HG03457 (cell line): ENCODE data around the gene CDK19.
"Not testable (repeated sequence)": the region's sequence is repeated elsewhere in the genome, so short reads cannot be mapped to it uniquely, and the experiment has no call there.

Experiments used
- ATAC-seq: cut with Tn5 transposase; IDR thresholded peaks from one replicate; pipeline ENCODE4 v1.9.1; 2021; ENCODE audit warnings: moderate number of reproducible peaks; ENCODE audit not compliant: unreplicated experiment

CDK19 gene

DNA sequence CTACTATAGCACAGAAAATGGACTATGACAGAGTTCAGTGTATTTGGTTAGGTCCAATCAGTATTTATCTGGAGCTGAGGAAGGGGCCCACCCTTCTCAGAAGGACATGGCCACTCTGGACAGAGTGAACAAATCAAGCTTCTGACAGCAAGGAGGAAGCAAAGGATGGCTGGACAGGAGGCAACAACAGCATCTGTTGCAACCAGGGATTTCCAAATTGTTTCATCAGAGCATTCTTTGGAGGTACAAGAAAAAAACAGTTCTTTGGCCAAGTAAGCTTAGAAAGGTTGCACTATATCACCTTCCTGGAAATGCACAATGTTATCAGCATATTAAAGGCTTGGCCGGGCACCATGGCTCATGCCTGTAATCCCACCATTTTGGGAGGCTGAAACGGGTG is 220.2 kb downstream of the CDK19 start:
- ATAC-seq: no peak

DNA sequence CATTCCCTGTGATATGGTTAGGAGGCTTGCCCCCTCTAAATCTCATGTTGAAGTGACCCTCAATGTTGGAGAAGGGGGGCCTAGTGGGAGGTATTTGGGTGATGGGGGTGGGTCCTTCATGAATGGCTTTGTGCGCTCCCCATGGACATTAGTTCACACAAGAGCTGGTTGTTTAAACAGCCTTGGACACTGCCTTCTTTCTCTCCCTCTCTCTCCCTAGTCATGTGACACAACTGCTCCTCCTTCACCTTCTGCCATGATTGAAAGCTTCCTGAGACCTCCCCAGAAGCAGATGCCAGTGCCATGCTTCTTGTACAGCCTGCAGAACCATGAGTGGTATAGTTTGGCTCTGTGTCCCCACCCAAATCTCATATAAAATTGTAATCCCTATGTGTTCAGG is 221.6 kb downstream of the CDK19 start:
- no peak for ATAC-seq

- no peak for ATAC-seq
These were observed 222.5 kb downstream of the CDK19 start for GRCh38 chr6:110592765-110593164.

- ATAC-seq: no peak
These were observed 224.4 kb downstream of the CDK19 start for GRCh38 chr6:110590821-110591351.

DNA sequence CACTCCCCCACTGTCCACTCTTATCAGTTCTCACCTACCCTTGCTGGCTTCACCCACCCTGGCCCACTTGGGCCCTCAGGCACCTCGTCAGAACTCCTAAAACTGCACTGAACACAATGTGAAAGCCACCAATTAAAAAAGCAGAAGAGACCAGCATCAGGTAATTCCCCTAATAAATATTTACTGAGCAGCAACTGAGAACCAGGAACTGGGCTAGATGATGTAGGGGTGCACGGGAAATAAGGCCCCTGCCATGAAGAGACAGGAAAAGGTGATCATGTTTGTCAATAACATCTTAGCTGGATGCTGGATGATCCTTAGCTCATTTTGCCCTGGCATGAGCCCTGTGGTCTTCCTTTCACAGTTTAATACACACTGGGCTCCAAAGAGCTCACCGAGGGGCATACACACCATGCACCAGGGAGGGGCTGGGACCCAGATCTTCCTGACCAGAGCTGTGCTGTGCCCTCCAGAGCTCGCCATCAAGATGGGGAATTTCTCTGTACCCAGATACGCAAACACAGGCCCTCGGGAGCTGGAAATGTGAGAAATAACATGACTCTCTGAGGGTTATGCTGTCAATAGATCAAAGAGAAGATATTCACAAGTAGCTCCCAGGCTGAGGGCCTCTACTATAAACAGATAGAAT is 225.3 kb downstream of the CDK19 start:
- ATAC-seq: peak; percentile 91

DNA sequence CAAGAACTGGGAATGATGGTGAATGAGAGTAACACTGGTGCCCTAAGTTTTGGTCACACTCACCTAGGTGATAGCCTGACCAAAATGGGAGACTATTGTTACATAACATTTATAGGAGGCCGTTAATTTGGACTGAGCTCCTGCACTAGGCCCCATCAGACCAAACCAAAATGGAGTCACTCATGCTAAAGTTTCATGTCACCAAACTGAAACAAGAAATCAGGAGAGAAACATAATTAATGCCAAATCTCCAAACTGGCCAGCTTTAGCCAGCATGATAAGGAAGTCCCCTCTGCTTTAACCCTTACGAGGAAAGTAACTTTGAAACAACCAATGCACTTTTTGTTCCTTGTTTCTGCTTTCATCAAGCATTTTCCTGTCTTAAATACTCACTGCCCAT is 227.9 kb downstream of the CDK19 start:
- ATAC-seq: no peak

GRCh38 chr6:110581679-110582078 is 233.6 kb downstream of the CDK19 start:
- no peak for ATAC-seq

DNA sequence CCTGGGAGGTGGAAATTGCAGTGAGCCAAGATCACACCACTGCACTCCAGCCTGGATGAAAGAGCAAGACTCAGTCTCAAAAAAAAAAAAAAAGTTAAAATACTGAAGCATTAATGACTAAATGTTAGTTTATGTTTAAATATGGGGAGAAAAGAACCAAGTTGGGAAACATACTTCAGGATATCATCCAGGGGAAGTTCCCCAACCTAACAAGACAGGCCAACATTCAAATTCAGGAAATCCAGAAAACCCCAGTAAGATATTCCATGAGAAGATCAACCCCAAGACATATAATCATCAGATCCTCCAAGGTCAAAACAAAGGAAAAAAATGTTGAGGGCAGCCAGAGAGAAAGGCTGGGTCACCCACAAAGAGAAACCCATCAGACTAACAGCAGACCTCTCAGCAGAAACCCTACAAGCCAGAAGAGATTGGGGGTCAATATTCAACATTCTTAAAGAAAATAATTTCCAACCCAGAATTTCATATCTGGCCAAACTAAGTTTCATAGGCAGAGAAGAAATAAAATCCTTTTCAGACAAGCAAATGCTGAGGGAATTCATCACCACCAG is 237.6 kb downstream of the CDK19 start:
- ATAC-seq: not testable (repeated sequence)

GRCh38 chr6:110575925-110576463 is 239.3 kb downstream of the CDK19 start:
- no peak for ATAC-seq

DNA sequence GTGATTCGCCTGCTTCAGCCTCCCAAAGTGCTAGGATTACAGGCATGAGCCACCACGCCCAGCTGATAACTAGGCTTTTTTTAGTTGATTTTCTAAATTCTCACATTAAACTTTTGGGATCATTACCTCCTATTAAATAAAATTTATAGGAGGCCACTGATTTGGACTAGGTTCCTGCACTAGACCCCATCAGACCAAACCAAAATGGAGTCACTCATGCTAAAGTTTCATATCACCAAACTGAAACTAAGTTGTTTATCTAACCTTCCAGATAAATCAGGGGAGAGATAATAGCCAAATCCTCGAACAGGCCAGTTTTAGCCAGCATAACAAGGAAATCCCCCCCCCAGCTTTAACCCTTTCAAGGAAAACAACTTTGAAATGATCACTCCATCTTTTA is 240.5 kb downstream of the CDK19 start:
- no peak for ATAC-seq

DNA sequence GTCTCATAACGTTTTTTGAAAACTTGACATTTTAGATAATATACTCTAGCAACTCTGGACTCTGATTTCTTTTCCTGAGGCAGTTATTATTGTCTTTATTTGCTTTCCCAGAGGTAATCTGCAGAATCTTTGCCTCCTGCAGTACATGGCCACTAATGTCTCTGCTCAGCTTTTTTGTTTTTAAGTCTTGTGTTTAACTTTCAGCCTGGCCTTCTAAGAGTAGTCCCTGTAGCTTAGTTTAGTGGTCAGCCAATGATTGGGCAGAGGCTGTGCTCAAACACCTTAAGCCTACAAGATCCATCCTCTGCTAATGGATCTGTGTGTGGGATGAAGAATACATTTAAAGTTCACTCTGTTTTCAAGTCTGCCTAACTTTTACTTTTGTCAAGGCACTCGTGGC is 241.7 kb downstream of the CDK19 start:
- no peak for ATAC-seq

- ATAC-seq: no peak
These were observed 242.1 kb downstream of the CDK19 start for GRCh38 chr6:110573136-110573535.

- ATAC-seq: no peak
These were observed 247.1 kb downstream of the CDK19 start for GRCh38 chr6:110567957-110568696.

GRCh38 chr6:110566346-110567125 is 248.7 kb downstream of the CDK19 start:
- no peak for ATAC-seq

DNA sequence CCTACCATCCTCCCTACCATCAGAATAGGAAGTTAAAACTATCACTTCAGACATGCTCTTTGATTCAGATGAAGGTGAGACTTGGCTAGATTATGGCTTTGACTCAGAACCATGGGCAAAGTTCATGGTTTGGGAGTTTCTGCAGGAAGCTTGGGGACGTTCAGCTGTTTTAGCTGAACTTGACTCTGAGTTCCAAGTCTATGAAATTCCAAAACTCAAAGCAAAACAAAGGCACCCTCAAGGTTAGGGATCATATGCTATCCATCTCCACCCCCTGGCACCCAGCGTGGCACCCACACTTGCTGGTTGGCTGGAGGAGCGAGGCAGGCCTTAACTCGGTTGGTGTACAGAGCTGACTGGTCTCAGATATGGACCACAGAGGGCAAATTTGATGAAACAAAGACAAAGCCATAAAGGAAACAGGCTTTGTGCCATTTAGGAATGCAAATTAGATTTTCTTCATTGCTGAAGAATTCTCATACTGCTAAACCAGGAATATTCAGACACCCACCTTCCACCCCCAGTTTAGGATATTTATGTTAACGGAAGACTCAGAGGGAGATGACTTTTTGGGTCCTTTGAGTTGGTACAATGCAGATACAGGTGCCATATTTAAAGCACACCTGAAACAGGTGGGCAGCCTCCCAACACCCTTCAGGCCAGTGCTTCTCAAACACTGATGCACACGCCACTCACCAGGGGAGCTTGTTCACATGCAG is 250.4 kb downstream of the CDK19 start:
- no peak for ATAC-seq

- no peak for ATAC-seq
These were observed 251.6 kb downstream of the CDK19 start for GRCh38 chr6:110563711-110564110.

GRCh38 chr6:110562316-110562915 is 252.9 kb downstream of the CDK19 start:
- ATAC-seq: no peak

- ATAC-seq: no peak
These were observed 253.6 kb downstream of the CDK19 start for GRCh38 chr6:110561696-110562095.

DNA sequence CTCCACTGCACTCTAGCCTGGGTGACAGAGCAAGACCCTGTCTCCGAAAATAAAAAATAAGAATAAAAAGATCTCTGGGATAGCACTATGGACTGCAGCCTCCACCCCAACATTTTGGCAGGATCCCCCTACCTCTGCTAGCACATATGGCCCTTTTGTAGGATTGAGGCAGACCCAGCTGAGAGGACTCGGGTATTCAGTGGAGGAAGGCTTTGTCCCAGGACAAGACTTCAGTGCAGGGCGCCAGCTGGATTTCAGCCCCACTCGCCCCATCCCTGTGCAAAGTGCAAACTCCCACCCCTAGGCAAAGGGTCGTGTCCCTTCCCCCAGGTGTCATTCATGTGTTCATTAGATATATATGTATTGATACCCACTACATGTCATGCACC is 254.3 kb downstream of the CDK19 start:
- no peak for ATAC-seq
